HG03097 (cell line): ENCODE data around the gene CTF1.
A peak's percentile ranks its signal among the peaks of the same experiment; 100 is the strongest.

Experiments
- ATAC-seq: cut with Tn5 transposase; IDR thresholded peaks from one replicate; pipeline ENCODE4 v1.9.1; 2021; ENCODE audit not compliant: unreplicated experiment, low FRiP score

CTF1 gene

GRCh38 chr16:30904114-30904780, 7.8 kb downstream of the CTF1 start:
- no peak for ATAC-seq

- ATAC-seq, result no peak
These were observed 10.7 kb downstream of the CTF1 start for GRCh38 chr16:30907064-30907463.

- ATAC-seq, result no peak
These were observed 14.1 kb downstream of the CTF1 start for GRCh38 chr16:30910427-30911029.

GRCh38 chr16:30912794-30913412, 16.5 kb downstream of the CTF1 start:
- ATAC-seq, result no peak

- no peak for ATAC-seq
These were observed 18.4 kb downstream of the CTF1 start for GRCh38 chr16:30914830-30915229.

GRCh38 chr16:30918614-30919013, 22.2 kb downstream of the CTF1 start:
- no peak for ATAC-seq

GRCh38 chr16:30920891-30921290, 24.5 kb downstream of the CTF1 start:
- no peak for ATAC-seq

GRCh38 chr16:30921459-30921747, 25.0 kb downstream of the CTF1 start:
- ATAC-seq, result no peak

- no peak for ATAC-seq
These were observed 25.5 kb downstream of the CTF1 start for GRCh38 chr16:30921748-30922419.

GRCh38 chr16:30922420-30922959, 26.1 kb downstream of the CTF1 start:
- peak; percentile 70 for ATAC-seq

GRCh38 chr16:30922960-30923535, 26.6 kb downstream of the CTF1 start:
- peak; percentile 63 for ATAC-seq

GRCh38 chr16:30923554-30924075, 27.2 kb downstream of the CTF1 start, which contains the start of gene FBXL19:
Gene FBXL19 (plus strand): TSS chr16:30923572. CDS start chr16:30925755, 2,183 bp downstream.
- ATAC-seq, result no peak

- no peak for ATAC-seq
These were observed 27.9 kb downstream of the CTF1 start for GRCh38 chr16:30924076-30924912.

- ATAC-seq, result no peak
These were observed 28.7 kb downstream of the CTF1 start for GRCh38 chr16:30924913-30925631.

GRCh38 chr16:30925632-30925987, 29.2 kb downstream of the CTF1 start:
- ATAC-seq, result no peak

- no peak for ATAC-seq
These were observed 29.8 kb downstream of the CTF1 start for GRCh38 chr16:30925995-30926811.

- ATAC-seq, result no peak
These were observed 30.7 kb downstream of the CTF1 start for GRCh38 chr16:30926937-30927788.
